HG02938 (cell line): ENCODE data around the gene IFIT3.
"Not testable (repeated sequence)": the region's sequence is repeated elsewhere in the genome, so short reads cannot be mapped to it uniquely, and the experiment has no call there.

Experiments
- ATAC-seq: cut with Tn5 transposase; IDR thresholded peaks from one replicate; pipeline ENCODE4 v1.9.1; 2021; ENCODE audit warnings: mild to moderate bottlenecking, moderate library complexity; ENCODE audit not compliant: unreplicated experiment

The IFIT3 gene

GRCh38 chr10:89303161-89303560 is 24.6 kb upstream of the IFIT3 start:
- no peak for ATAC-seq

- ATAC-seq, result no peak
Measured at GRCh38 chr10:89304026-89304425, 23.8 kb upstream of the IFIT3 start.

- ATAC-seq, result no peak
Measured at GRCh38 chr10:89304446-89304845, 23.4 kb upstream of the IFIT3 start.

GRCh38 chr10:89304925-89305324 is 22.9 kb upstream of the IFIT3 start:
- ATAC-seq, result no peak

GRCh38 chr10:89305766-89306433 is 21.9 kb upstream of the IFIT3 start:
- no peak for ATAC-seq

- no peak for ATAC-seq
Measured at GRCh38 chr10:89306434-89307268, 21.1 kb upstream of the IFIT3 start.

- ATAC-seq, result no peak
Measured at GRCh38 chr10:89307269-89307577, 20.6 kb upstream of the IFIT3 start.

GRCh38 chr10:89308266-89308665 is 19.5 kb upstream of the IFIT3 start:
- ATAC-seq, result no peak

- ATAC-seq, result no peak
Measured at GRCh38 chr10:89308736-89309135, 19.1 kb upstream of the IFIT3 start.

- ATAC-seq, result no peak
Measured at GRCh38 chr10:89309156-89310055, 18.4 kb upstream of the IFIT3 start.

- no peak for ATAC-seq
Measured at GRCh38 chr10:89310056-89310893, 17.5 kb upstream of the IFIT3 start.

- ATAC-seq, result no peak
Measured at GRCh38 chr10:89312973-89313372, 14.8 kb upstream of the IFIT3 start.

- no peak for ATAC-seq
Measured at GRCh38 chr10:89314676-89315075, 13.1 kb upstream of the IFIT3 start.

- ATAC-seq, result not testable (repeated sequence)
Measured at GRCh38 chr10:89318047-89318446, 9.8 kb upstream of the IFIT3 start.

GRCh38 chr10:89325081-89325480 is 2.7 kb upstream of the IFIT3 start:
- not testable (repeated sequence) for ATAC-seq

GRCh38 chr10:89325856-89326255 is 1.9 kb upstream of the IFIT3 start:
- not testable (repeated sequence) for ATAC-seq

- no peak for ATAC-seq
Measured at GRCh38 chr10:89329151-89329550, 1.4 kb downstream of the IFIT3 start.

GRCh38 chr10:89330014-89330413 is 2.2 kb downstream of the IFIT3 start:
- ATAC-seq, result not testable (repeated sequence)

- no peak for ATAC-seq
Measured at GRCh38 chr10:89330537-89331212, 2.9 kb downstream of the IFIT3 start.
